H1 (cell line): ENCODE data around the gene NEDD4L. TPM values are rescaled to one million over a fixed set of nuclear protein-coding genes. Genes with fewer than 3 reads are reported as not detected.

Experiments
- CTCF ChIA-PET: fragments of 300-600 bp; sonication (Branson Sonifier 250); formaldehyde crosslinking; loops from one replicate; lab custom pipeline; 2021; ENCODE audit not compliant: partially characterized antibody; lab: Charles Lee
- POLR2A ChIA-PET: fragments of 300-600 bp; sonication (Branson Sonifier 250); formaldehyde crosslinking; loops from one replicate; lab custom pipeline; 2021; ENCODE audit warnings: inconsistent platforms; ENCODE audit not compliant: partially characterized antibody; lab: Charles Lee
- DNase-seq, 2 experiments: peaks; one replicate each; pipeline versions ENCODE4 v3.0.0 to v3.0.0-alpha.2; 2010 to 2022; ENCODE audit warnings: low spot score in 2 of 2, low read depth in 1 of 2, mixed read lengths in 1 of 2
- FAIRE-seq: peaks from 2 replicates; lab custom pipeline; 2011; peaks lifted over from hg19 to GRCh38; lab: Jason Lieb, UNC
- H2AFZ ChIP-seq: 2 replicates; pipeline ENCODE4 v1.8.1; 2012; ENCODE audit warnings: low read length, inconsistent platforms
- H2AK5ac ChIP-seq: 2 replicates; pipeline ENCODE4 v1.6.1; 2013; ENCODE audit warnings: low read depth, low read length
- H2BK120ac ChIP-seq: replicated peaks from 2 replicates; pipeline ENCODE3; 2013; ENCODE audit warnings: low read depth, low read length, inconsistent platforms
- H2BK12ac ChIP-seq: 2 replicates; pipeline ENCODE4 v1.6.1; 2013; ENCODE audit warnings: low read depth, low read length
- H2BK15ac ChIP-seq: 2 replicates; pipeline ENCODE4 v1.6.1; 2013; ENCODE audit warnings: low read length
- H2BK20ac ChIP-seq: 2 replicates; pipeline ENCODE4 v1.6.1; 2013; ENCODE audit warnings: low read length
- H2BK5ac ChIP-seq: 2 replicates; pipeline ENCODE4 v1.6.1; 2013; ENCODE audit warnings: low read depth, low read length
- H3K14ac ChIP-seq: 2 replicates; pipeline ENCODE4 v1.6.1; 2013; ENCODE audit warnings: inconsistent platforms; ENCODE audit not compliant: insufficient read length
- H3K18ac ChIP-seq: 2 replicates; pipeline ENCODE4 v1.6.1; 2013; ENCODE audit warnings: low read length; ENCODE audit errors: extremely low read depth
- H3K23ac ChIP-seq: 2 replicates; pipeline ENCODE4 v1.6.1; 2013; ENCODE audit warnings: inconsistent platforms; ENCODE audit not compliant: insufficient read length
- H3K23me2 ChIP-seq: 2 replicates; pipeline ENCODE4 v1.6.1; 2013; ENCODE audit warnings: low read depth, low read length
- H3K27ac ChIP-seq: 2 replicates; pipeline ENCODE4 v1.6.1; 2011; ENCODE audit warnings: low read depth, low read length, inconsistent platforms
- H3K27me3 ChIP-seq, 4 experiments: replicated peaks in 1 of 4; 1 replicate in 1 of 4; 2 replicates in 3 of 4; pipeline versions ENCODE4 v1.6.1 to v1.8.1; 2011 to 2013; ENCODE audit warnings: low read length in 3 of 4, mild to moderate bottlenecking in 3 of 4, inconsistent platforms in 2 of 4, mixed read lengths in 2 of 4, moderate library complexity in 1 of 4; ENCODE audit not compliant: control insufficient read depth in 3 of 4, insufficient read depth in 3 of 4; ENCODE audit errors: extremely low read depth in 1 of 4
- H3K36me3 ChIP-seq, 4 experiments: 2 replicates each; pipeline versions ENCODE4 v1.6.1 to v1.8.1; 2011 to 2013; ENCODE audit warnings: mild to moderate bottlenecking in 4 of 4, low read length in 3 of 4, moderate library complexity in 2 of 4, control low read depth in 1 of 4, inconsistent platforms in 1 of 4; ENCODE audit not compliant: insufficient read depth in 4 of 4, control insufficient read depth in 2 of 4
- H3K4ac ChIP-seq: replicated peaks from 2 replicates; pipeline ENCODE3; 2013; ENCODE audit warnings: low read length, low read depth, mixed read lengths, inconsistent platforms; ENCODE audit not compliant: insufficient read length
- H3K4me1 ChIP-seq, 4 experiments: replicated peaks in 1 of 4; 1 replicate in 1 of 4; 2 replicates in 3 of 4; pipeline versions ENCODE4 v1.6.1 to v1.8.1; 2011 to 2013; ENCODE audit warnings: low read length in 3 of 4, inconsistent platforms in 2 of 4, mixed read lengths in 1 of 4; ENCODE audit not compliant: insufficient read depth in 4 of 4, control insufficient read depth in 3 of 4
- H3K4me2 ChIP-seq, 2 experiments: 2 replicates each; pipeline versions ENCODE4 v1.6.1 to v1.8.1; 2011 to 2013; ENCODE audit warnings: low read depth in 2 of 2, low read length in 2 of 2, control low read depth in 1 of 2, inconsistent platforms in 1 of 2, mild to moderate bottlenecking in 1 of 2; ENCODE audit not compliant: insufficient read depth in 1 of 2
- H3K4me3 ChIP-seq, 4 experiments: fragments of 200-600, 300-600 bp in 1 of 4; sonication (generic), shearing (Covaris generic), sonication (Bioruptor Twin) in 1 of 4; 2 replicates each; pipeline versions ENCODE4 v1.5.1 to v1.8.1; 2011 to 2016; ENCODE audit warnings: low read length in 4 of 4, low read depth in 3 of 4, control low read depth in 2 of 4, inconsistent platforms in 2 of 4, mild to moderate bottlenecking in 2 of 4, mixed read lengths in 1 of 4, moderate library complexity in 1 of 4; ENCODE audit not compliant: insufficient read depth in 2 of 4; ENCODE audit errors: extremely low read depth in 1 of 4
- H3K56ac ChIP-seq: replicated peaks from 2 replicates; pipeline ENCODE3; 2013; ENCODE audit warnings: low read depth, mild to moderate bottlenecking, mixed read lengths, low read length, inconsistent platforms; ENCODE audit not compliant: insufficient read length
- H3K79me1 ChIP-seq: 2 replicates; pipeline ENCODE4 v1.6.1; 2013; ENCODE audit warnings: low read depth, low read length, control low read depth
- H3K79me2 ChIP-seq, 2 experiments: 2 replicates each; pipeline versions ENCODE4 v1.6.1 to v1.8.1; 2012 to 2013; ENCODE audit warnings: low read length in 2 of 2, mild to moderate bottlenecking in 2 of 2, inconsistent platforms in 1 of 2; ENCODE audit not compliant: insufficient read depth in 2 of 2, control insufficient read depth in 1 of 2
- H3K9ac ChIP-seq, 4 experiments: replicated peaks in 1 of 4; 1 replicate in 1 of 4; 2 replicates in 3 of 4; pipeline versions ENCODE4 v1.6.1 to v1.8.1; 2011 to 2013; ENCODE audit warnings: low read depth in 3 of 4, low read length in 3 of 4, control low read depth in 2 of 4, mild to moderate bottlenecking in 2 of 4, moderate library complexity in 2 of 4, inconsistent platforms in 1 of 4; ENCODE audit errors: extremely low read depth in 1 of 4
- H3K9me3 ChIP-seq, 2 experiments: 2 replicates each; pipeline versions ENCODE4 v1.6.1 to v1.8.1; 2012 to 2013; ENCODE audit warnings: mild to moderate bottlenecking in 2 of 2, moderate library complexity in 2 of 2, control low read depth in 1 of 2, inconsistent platforms in 1 of 2, low read depth in 1 of 2, low read length in 1 of 2, mixed read lengths in 1 of 2; ENCODE audit not compliant: insufficient read depth in 2 of 2
- H4K20me1 ChIP-seq, 2 experiments: replicated peaks in 1 of 2; 2 replicates each; pipeline versions ENCODE3 to v1.8.1; 2011 to 2013; ENCODE audit warnings: inconsistent platforms in 2 of 2, low read length in 2 of 2, mild to moderate bottlenecking in 1 of 2; ENCODE audit not compliant: insufficient read depth in 2 of 2, control insufficient read depth in 1 of 2
- H4K5ac ChIP-seq: 2 replicates; pipeline ENCODE4 v1.6.1; 2013; ENCODE audit warnings: low read length, low read depth, mixed read lengths, inconsistent platforms; ENCODE audit not compliant: insufficient read length
- H4K8ac ChIP-seq: 2 replicates; pipeline ENCODE4 v1.8.0; 2013; ENCODE audit warnings: mild to moderate bottlenecking, moderate library complexity, low read length, inconsistent platforms; ENCODE audit not compliant: insufficient read depth; ENCODE audit errors: extremely low read depth
- H4K91ac ChIP-seq: replicated peaks from 2 replicates; pipeline ENCODE3; 2013; ENCODE audit warnings: low read length, mixed read lengths, inconsistent platforms; ENCODE audit not compliant: insufficient read length
- BRCA1 ChIP-seq: IDR thresholded peaks from 2 replicates; pipeline ENCODE4 v1.6.1; 2012; ENCODE audit warnings: low read depth, low read length, improper control_type of control experiment
- E2F6 ChIP-seq: IDR thresholded peaks from 2 replicates; pipeline ENCODE4 v1.6.1; 2012; ENCODE audit warnings: inconsistent platforms
- EGR1 ChIP-seq: IDR thresholded peaks from 2 replicates; pipeline ENCODE4 v1.6.1; 2011; ENCODE audit warnings: low read depth, low read length, borderline replicate concordance
- EP300 ChIP-seq, 2 experiments: IDR thresholded peaks; 1 replicate in 1 of 2; 2 replicates in 1 of 2; pipeline ENCODE4 v1.6.1; 2011 to 2012; ENCODE audit warnings: low read depth in 2 of 2, low read length in 2 of 2, mild to moderate bottlenecking in 2 of 2, borderline replicate concordance in 1 of 2, inconsistent platforms in 1 of 2, moderate library complexity in 1 of 2
- KDM1A ChIP-seq: fragments of 200-600, 300-600 bp; sonication (generic); IDR thresholded peaks from 2 replicates; pipeline ENCODE4 v1.7.1; 2016; ENCODE audit warnings: mild to moderate bottlenecking, low read length, borderline replicate concordance
- KDM4A ChIP-seq: IDR thresholded peaks from one replicate; pipeline ENCODE4 v1.7.1; 2012; ENCODE audit warnings: low read depth, mild to moderate bottlenecking, moderate library complexity, low read length, inconsistent platforms; ENCODE audit not compliant: severe bottlenecking
- NANOG ChIP-seq: IDR thresholded peaks from 2 replicates; pipeline ENCODE4 v1.6.1; 2011; ENCODE audit warnings: low read length, low read depth, mild to moderate bottlenecking, inconsistent platforms; ENCODE audit not compliant: insufficient read depth, poor library complexity, severe bottlenecking
- RFX5 ChIP-seq: IDR thresholded peaks from 2 replicates; pipeline ENCODE4 v1.6.1; 2011; ENCODE audit warnings: low read depth, low read length, improper control_type of control experiment, borderline replicate concordance
- SAP30 ChIP-seq: fragments of 300-600 bp; sonication (generic); IDR thresholded peaks from 2 replicates; pipeline ENCODE4 v1.7.1; 2012; ENCODE audit warnings: low read length, moderate library complexity, mild to moderate bottlenecking, inconsistent platforms; ENCODE audit not compliant: insufficient read depth, insufficient replicate concordance
- TCF12 ChIP-seq: IDR thresholded peaks from 2 replicates; pipeline ENCODE4 v1.6.1; 2011; ENCODE audit warnings: low read depth, mild to moderate bottlenecking, low read length
- WGBS, 2 experiments: shearing (Covaris generic) in 1 of 2; methylation state at CpG; one replicate each; pipeline versions ENCODE4 v1.1.6 to v1.1.7; 2013 to 2015; ENCODE audit warnings: low lambda C conversion rate in 2 of 2, mixed read lengths in 2 of 2, inconsistent platforms in 1 of 2, low coverage in 1 of 2, missing lambda C conversion rate in 1 of 2; ENCODE audit not compliant: insufficient replicate concordance in 2 of 2, insufficient coverage in 1 of 2, insufficient read length in 1 of 2; ENCODE audit errors: extremely low coverage in 1 of 2, missing lambda C conversion rate in 1 of 2; 5-methylcytosine and 5-hydroxymethylcytosine counted together
- polyA plus RNA-seq, 7 experiments: library from polyadenylated mRNA; depleted of rRNA in 3 of 7; stranded (reverse) in 5 of 7; unstranded in 2 of 7; fragments of >200 nt in 5 of 7; fragments of 200-250 nt in 2 of 7; gene quantifications; 1 replicate in 5 of 7; 2 replicates in 1 of 7; 4 replicates in 1 of 7; pipeline versions ENCODE4 v1.2.1 to v1.2.3, GENCODE V29; 2011 to 2013; ENCODE audit warnings: missing spikeins in 2 of 7, mixed read lengths in 2 of 7
- total RNA-seq: library from RNA; stranded (reverse); fragmentation: NEBNext Ultra II Directional; extraction: Animal tissue kit (Norgen Biotek cat#: 25700); gene quantifications from 2 replicates; pipeline ENCODE4 v1.2.1, GENCODE V29; 2021
- TF ChIP-seq, protein P1 (sequence below): IDR thresholded peaks from 2 replicates; pipeline ENCODE4 v1.6.1; 2011; ENCODE audit warnings: low read depth, mild to moderate bottlenecking, low read length; ENCODE audit not compliant: insufficient read depth

Gene NEDD4L
- total and polyA plus RNA-seq, 2 of the 8 experiments (the other 6 are each of a cell fraction or from before 2014, with no cell fraction given), result 37.3 to 69.8 TPM

- H2AFZ ChIP-seq, result no peak overlapping the region
- peaks cover 0 to 92% of the 10 kb centered on the region in 2 experiments; a peak in 3 of 4 replicates for H3K79me2 ChIP-seq
- no peak overlapping the region for H3K56ac ChIP-seq
- no peak for TF ChIP-seq EP300 (IDR thresholded peaks at IDR 0.05; ENCODE audit: borderline replicate concordance in 1 of 2, low read depth in 2 of 2, low read length in 2 of 2)
- no peak for TF ChIP-seq TCF12
- TF ChIP-seq BRCA1, result no peak
- TF ChIP-seq RFX5, result no peak
- TF ChIP-seq, protein P1, sequence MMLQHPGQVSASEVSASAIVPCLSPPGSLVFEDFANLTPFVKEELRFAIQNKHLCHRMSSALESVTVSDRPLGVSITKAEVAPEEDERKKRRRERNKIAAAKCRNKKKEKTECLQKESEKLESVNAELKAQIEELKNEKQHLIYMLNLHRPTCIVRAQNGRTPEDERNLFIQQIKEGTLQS, result no peak
- no peak for TF ChIP-seq SAP30
- TF ChIP-seq E2F6, result no peak
- TF ChIP-seq KDM1A, result no peak
- no peak for TF ChIP-seq KDM4A
- no peak for TF ChIP-seq NANOG
- TF ChIP-seq EGR1, result no peak
These were observed 173.0 kb downstream of the NEDD4L start for GRCh38 chr18:58217052-58217451.

More at GRCh38 chr18:58217052-58217451, 173.0 kb downstream of the NEDD4L start:
- Histone ChIP-seq H3K4me1 (peaks cover 14 to 25% (median 19%) of the 10 kb centered on the region in 4 experiments), H2BK15ac (no peak overlapping the region), H3K36me3 (no peaks in the 10 kb centered on the region), H2BK12ac (no peak overlapping the region), H3K4ac (no peak overlapping the region), H2BK120ac (no peak overlapping the region), H3K23ac (no peak overlapping the region), H4K91ac (no peak overlapping the region), H3K4me3 (no peak overlapping the region), H3K27ac (0 out of 2 replicates have a peak overlapping the region, but pooled peaks have one; percentile 34), H4K5ac (no peak overlapping the region), H4K20me1 (peaks cover 0 to 2% of the 10 kb centered on the region in 2 experiments), H3K18ac (no peak overlapping the region), H3K9me3 (no peaks in the 10 kb centered on the region), H3K4me2 (peak overlapping the region in 1 of 2 experiments; percentile 53; a peak in 1 of 4 replicates), H3K14ac (no peak overlapping the region), H3K27me3 (no peaks in the 10 kb centered on the region), H3K9ac (peak overlapping the region in 1 of 4 experiments; percentile 4; a peak in 2 of 7 replicates), H2BK20ac (peak overlapping the region; percentile 55; the same call in 1 of the 2 replicates), H3K23me2 (peaks cover 4% of the 10 kb centered on the region; the same call in 1 of the 2 replicates), H4K8ac (no peak overlapping the region), H3K79me1 (peaks cover 2% of the 10 kb centered on the region; the same call in 1 of the 2 replicates), H2BK5ac (no peak overlapping the region), H2AK5ac (0 out of 2 replicates have a peak overlapping the region, but pooled peaks have one; percentile 18)
- FAIRE-seq, result no peak
- DNase-seq, result no peak
- 80% methylated on average over 3 of the region's 3 CpGs; no CpG with 5 or more reads in 1 of the 2 experiments for WGBS, 2 experiments
- ChIA-PET POLR2A (interaction anchor here (1.5 kb wide), 1 partner anchor 15 kb away, joined by 3 read pairs; no protein-coding TSS in a partner anchor), CTCF (interaction anchor here (0.8 to 2.1 kb wide), 5 partner anchors 10 to 22 kb away, joined by 3 to 5 read pairs (median 4); no protein-coding TSS in a partner anchor)
